Activated B cell treated with CpG ODN at 0.5 μM for 24 hours (primary cell): ENCODE measurements around the gene FBXO22. TPM values are rescaled to one million over a fixed set of nuclear protein-coding genes. Genes with fewer than 3 reads are reported as not detected.

Experiments used
- ATAC-seq: fragments of 200-7000 bp; cut with Tn5 transposase; one replicate; pipeline ENCODE4 v1.10.0; 2021; ENCODE audit warnings: low read depth, mild to moderate bottlenecking, moderate library complexity
- CTCF ChIA-PET: fragments of 350-600 bp; sonication (Branson Sonifier 250); formaldehyde crosslinking; loops from one replicate; lab custom pipeline; 2021; ENCODE audit warnings: antibody characterized with exemption; lab: Charles Lee
- POLR2A ChIA-PET: fragments of 350-600 bp; sonication (Branson Sonifier 250); formaldehyde crosslinking; loops from one replicate; lab custom pipeline; 2021; ENCODE audit warnings: antibody characterized with exemption; lab: Charles Lee
- DNase-seq: peaks from one replicate; pipeline ENCODE4 v3.0.0; 2022
- H3K27ac Mint-ChIP-seq: one replicate; pipeline ENCODE4 v1.8.0; 2020; ENCODE audit warnings: mixed read lengths
- H3K27me3 Mint-ChIP-seq: one replicate; pipeline ENCODE4 v1.8.0; 2021; ENCODE audit warnings: mixed read lengths
- H3K36me3 Mint-ChIP-seq: one replicate; pipeline ENCODE4 v1.8.0; 2021; ENCODE audit warnings: low read depth, mixed read lengths
- H3K4me1 Mint-ChIP-seq: one replicate; pipeline ENCODE4 v1.8.0; 2021; ENCODE audit warnings: mixed read lengths
- H3K4me3 Mint-ChIP-seq: one replicate; pipeline ENCODE4 v1.8.0; 2020; ENCODE audit warnings: mild to moderate bottlenecking, mixed read lengths
- H3K9me3 Mint-ChIP-seq: one replicate; pipeline ENCODE4 v1.8.0; 2020; ENCODE audit warnings: mixed read lengths
- intact Hi-C: fragments of 100-400 bp; cut with micrococcal nuclease; formaldehyde crosslinking; loops from one replicate; pipeline ENCODE4 v1.15.1; 2024
- total RNA-seq: library from RNA; stranded (reverse); gene quantifications from 2 replicates; pipeline ENCODE4 v1.2.3, GENCODE V29; 2022
- TF ChIP-seq, protein P1 (sequence below): fragments of 200-600 bp; IDR thresholded peaks from one replicate; pipeline ENCODE4 v1.8.0; 2022; ENCODE audit warnings: antibody characterized with exemption, mild to moderate bottlenecking

Gene FBXO22
- total RNA-seq, 1 donor from 2014 or later = 24.4 TPM

DNA sequence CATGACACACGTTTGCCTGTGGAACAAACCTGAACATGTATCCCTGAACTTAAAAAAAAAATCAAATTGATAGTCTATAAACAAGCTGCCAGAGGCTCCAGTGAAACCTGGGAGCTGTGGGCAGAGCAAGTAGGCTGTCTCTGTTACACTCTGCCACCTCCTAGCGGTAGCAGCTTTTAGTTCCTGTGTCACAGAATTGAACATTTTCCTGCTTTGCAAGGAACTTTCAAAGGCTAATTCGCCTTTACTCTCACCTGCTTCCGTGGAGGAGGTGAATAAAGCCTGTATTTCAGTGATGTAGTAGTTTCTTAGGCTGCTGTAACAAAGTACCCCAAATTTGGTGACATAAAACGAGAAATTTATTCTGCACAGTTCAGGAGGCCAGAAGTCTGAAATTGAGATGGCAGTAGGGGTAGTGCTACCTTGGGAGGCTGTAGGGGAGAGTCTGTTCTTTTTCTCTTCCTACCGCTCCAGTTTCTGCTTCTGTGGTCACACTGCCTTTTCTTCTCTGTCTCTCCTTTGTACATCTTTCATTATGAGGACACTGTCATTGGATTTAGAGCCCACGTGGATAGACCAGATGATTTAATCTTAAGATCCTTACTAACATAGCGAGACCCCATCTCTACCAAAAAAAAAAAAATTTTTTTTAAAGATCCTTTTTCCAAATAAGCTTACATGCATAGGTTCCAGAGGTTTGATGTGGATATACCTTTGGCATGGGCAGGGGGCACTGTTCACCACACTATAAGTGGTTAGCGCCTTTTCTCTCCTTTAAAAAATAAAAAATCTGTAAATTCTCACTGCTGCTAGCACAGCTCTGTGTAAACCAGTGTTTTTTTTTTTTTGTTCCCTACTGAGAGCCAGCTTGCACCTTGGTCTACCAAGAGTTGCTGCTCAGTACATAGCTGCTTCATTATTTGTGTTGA, 25.3 kb downstream of the FBXO22 start:
- H3K27ac Mint-ChIP-seq = no peak overlapping the region
- ATAC-seq (no peak), DNase-seq (no peak)
- TF ChIP-seq, protein P1, sequence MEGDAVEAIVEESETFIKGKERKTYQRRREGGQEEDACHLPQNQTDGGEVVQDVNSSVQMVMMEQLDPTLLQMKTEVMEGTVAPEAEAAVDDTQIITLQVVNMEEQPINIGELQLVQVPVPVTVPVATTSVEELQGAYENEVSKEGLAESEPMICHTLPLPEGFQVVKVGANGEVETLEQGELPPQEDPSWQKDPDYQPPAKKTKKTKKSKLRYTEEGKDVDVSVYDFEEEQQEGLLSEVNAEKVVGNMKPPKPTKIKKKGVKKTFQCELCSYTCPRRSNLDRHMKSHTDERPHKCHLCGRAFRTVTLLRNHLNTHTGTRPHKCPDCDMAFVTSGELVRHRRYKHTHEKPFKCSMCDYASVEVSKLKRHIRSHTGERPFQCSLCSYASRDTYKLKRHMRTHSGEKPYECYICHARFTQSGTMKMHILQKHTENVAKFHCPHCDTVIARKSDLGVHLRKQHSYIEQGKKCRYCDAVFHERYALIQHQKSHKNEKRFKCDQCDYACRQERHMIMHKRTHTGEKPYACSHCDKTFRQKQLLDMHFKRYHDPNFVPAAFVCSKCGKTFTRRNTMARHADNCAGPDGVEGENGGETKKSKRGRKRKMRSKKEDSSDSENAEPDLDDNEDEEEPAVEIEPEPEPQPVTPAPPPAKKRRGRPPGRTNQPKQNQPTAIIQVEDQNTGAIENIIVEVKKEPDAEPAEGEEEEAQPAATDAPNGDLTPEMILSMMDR = no peak
- no peaks in the 10 kb centered on the region for H3K9me3 Mint-ChIP-seq
- intact Hi-C loops = loop anchor here (1.0 to 5.0 kb wide), 3 partner anchors 202 to 223 kb away; no protein-coding TSS in a partner anchor
- H3K4me1 Mint-ChIP-seq = peaks cover 36% of the 10 kb centered on the region
- H3K27me3 Mint-ChIP-seq = no peaks in the 10 kb centered on the region
- CTCF ChIA-PET = interaction anchor here (0.6 to 9.2 kb wide), 3 partner anchors 208 to 1861 kb away, joined by 3 to 61 read pairs (median 3); no protein-coding TSS in a partner anchor
- POLR2A ChIA-PET = no interaction called here
- H3K4me3 Mint-ChIP-seq = no peak overlapping the region
- H3K36me3 Mint-ChIP-seq = peaks cover 51% of the 10 kb centered on the region

DNA sequence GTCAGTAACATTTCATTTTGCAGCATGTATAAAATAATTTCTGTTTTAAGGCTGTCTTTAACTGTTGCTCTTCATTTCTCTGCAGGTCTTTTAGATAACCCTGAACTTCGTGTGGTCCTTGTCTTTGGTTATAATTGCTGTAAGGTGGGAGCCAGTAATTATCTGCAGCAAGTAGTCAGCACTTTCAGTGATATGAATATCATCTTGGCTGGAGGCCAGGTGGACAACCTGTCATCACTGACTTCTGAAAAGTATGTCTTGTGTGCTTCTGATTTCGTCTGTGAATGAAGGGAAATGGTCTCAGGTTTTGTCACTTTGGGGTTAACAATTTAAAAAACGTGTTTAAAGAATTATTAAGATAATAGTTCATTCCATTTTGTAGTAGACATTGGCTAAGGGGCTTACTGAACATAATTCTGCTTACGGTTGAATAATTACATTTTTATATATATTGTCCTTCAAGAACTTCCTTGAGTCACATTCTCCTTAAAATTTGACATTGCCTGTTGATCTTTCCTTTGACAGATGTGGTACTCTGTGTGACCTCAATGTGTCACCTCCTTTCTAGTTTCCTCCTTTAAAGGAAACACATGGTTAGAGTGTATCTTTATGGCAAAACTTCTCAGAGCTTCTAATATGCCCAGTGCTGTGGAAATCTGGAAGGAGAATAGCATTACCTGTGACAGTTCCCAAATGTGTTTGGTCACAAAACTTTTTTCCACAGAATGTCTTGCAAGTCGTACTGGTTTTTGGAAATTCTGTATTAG, 26.3 kb downstream of the FBXO22 start:
- no peak for ATAC-seq
- H3K27ac Mint-ChIP-seq = no peak overlapping the region
- H3K4me1 Mint-ChIP-seq = peaks cover 31% of the 10 kb centered on the region
- H3K36me3 Mint-ChIP-seq = peaks cover 59% of the 10 kb centered on the region
- no peaks in the 10 kb centered on the region for H3K9me3 Mint-ChIP-seq
- TF ChIP-seq, protein P1 = no peak
- POLR2A ChIA-PET = no interaction called here
- no peak for DNase-seq
- no peaks in the 10 kb centered on the region for H3K27me3 Mint-ChIP-seq
- intact Hi-C loops = loop anchor here (1.0 to 5.0 kb wide), 3 partner anchors 203 to 222 kb away; no protein-coding TSS in a partner anchor
- H3K4me3 Mint-ChIP-seq = no peak overlapping the region
- CTCF ChIA-PET = interaction anchor here (0.9 to 9.2 kb wide), 2 partner anchors 207 to 210 kb away, joined by 3 to 61 read pairs; no protein-coding TSS in a partner anchor

DNA sequence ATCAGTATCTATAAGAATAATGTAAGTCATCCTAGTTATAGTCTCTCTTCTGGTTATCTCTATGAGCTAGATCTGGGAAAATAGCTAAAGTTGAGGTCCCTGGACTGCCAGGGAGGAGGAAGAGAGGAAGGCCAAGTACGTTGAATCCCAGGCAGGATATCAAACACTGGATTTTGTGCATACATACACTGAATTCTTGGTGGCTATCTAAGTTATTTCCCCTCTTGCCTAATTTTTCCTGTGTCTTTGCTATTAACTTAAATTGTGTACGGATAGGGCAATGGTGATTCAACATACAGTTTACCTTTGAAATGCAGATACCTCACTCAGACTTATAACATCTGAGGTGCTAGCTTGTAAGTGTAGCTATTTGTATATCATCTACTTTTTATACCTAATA, 27.2 kb downstream of the FBXO22 start:
- Mint-ChIP-seq H3K4me3 (no peak overlapping the region), H3K27me3 (no peaks in the 10 kb centered on the region), H3K9me3 (no peaks in the 10 kb centered on the region), H3K4me1 (peaks cover 24% of the 10 kb centered on the region), H3K27ac (no peak overlapping the region), H3K36me3 (peaks cover 59% of the 10 kb centered on the region)
- no peak for ATAC-seq
- DNase-seq = no peak
- CTCF ChIA-PET = interaction anchor here (9.2 kb wide), 1 partner anchor 209 kb away, joined by 61 read pairs; no protein-coding TSS in a partner anchor
- TF ChIP-seq, protein P1 = no peak
- POLR2A ChIA-PET = no interaction called here
- intact Hi-C loops = no loop called here

DNA sequence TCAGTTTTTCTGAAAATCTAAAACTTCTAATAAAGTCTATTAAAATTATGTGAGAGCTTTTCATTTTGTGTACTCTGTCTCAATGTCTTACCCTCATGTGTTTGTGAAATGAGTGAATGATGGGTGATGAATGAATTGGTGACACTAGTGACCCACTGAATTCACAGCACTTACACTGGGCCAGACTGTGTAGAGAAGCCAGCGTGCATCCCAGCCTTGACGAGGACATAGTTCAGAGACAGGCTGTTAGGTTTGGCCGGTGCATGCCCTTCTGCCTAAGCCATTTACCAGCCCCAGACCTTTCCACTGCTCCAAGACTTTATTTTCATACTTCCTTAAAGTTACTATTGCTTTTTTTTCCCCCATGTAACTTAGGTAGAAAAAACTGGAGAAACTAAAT, 38.8 kb downstream of the FBXO22 start:
- Mint-ChIP-seq H3K9me3 (no peaks in the 10 kb centered on the region), H3K27me3 (peaks cover 7% of the 10 kb centered on the region), H3K4me3 (no peak overlapping the region), H3K4me1 (no peaks in the 10 kb centered on the region), H3K36me3 (peaks cover 14% of the 10 kb centered on the region), H3K27ac (no peak overlapping the region)
- CTCF ChIA-PET = no interaction called here
- no peak for DNase-seq
- intact Hi-C loops = no loop called here
- POLR2A ChIA-PET = no interaction called here
- TF ChIP-seq, protein P1 = no peak
- ATAC-seq = no peak
